ENCODE data around the gene SYNDIG1L.

- TF ChIP-seq CTCF (IDR thresholded peaks at IDR 0.05; ENCODE audit: low read length): no peak
- TF ChIP-seq EZH2phosphoT487 (IDR thresholded peaks at IDR 0.05; ENCODE audit: low read length): no peak
- no peak for TF ChIP-seq EZH2 (optimal IDR thresholded peaks at IDR 0.05; ENCODE audit: low read depth, low read length)
Measured at GRCh38 chr14:74469548-74470518, 43.8 kb upstream of the SYNDIG1L start.
